IMR-90 (cell line): ENCODE data around the gene MYO1D.

Experiments
- MAFK ChIP-seq: IDR thresholded peaks from 2 replicates; pipeline ENCODE4 v1.6.1; 2012; ENCODE audit warnings: low read depth, low read length, improper control_type of control experiment
- TF ChIP-seq, protein P1 (sequence below): conservative IDR thresholded peaks from 2 replicates; pipeline ENCODE4 v1.5.1; 2012; ENCODE audit warnings: mild to moderate bottlenecking, low read depth, low read length, improper control_type of control experiment

- no peak for TF ChIP-seq MAFK
- TF ChIP-seq, protein P1, sequence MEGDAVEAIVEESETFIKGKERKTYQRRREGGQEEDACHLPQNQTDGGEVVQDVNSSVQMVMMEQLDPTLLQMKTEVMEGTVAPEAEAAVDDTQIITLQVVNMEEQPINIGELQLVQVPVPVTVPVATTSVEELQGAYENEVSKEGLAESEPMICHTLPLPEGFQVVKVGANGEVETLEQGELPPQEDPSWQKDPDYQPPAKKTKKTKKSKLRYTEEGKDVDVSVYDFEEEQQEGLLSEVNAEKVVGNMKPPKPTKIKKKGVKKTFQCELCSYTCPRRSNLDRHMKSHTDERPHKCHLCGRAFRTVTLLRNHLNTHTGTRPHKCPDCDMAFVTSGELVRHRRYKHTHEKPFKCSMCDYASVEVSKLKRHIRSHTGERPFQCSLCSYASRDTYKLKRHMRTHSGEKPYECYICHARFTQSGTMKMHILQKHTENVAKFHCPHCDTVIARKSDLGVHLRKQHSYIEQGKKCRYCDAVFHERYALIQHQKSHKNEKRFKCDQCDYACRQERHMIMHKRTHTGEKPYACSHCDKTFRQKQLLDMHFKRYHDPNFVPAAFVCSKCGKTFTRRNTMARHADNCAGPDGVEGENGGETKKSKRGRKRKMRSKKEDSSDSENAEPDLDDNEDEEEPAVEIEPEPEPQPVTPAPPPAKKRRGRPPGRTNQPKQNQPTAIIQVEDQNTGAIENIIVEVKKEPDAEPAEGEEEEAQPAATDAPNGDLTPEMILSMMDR, result no peak
Observed at GRCh38 chr17:32504166-32504990, 372.5 kb downstream of the MYO1D start.
